Heart left ventricle (tissue), 16 donors: Measurements from ENCODE around the gene SLC19A1. TPM values are rescaled to one million over a fixed set of nuclear protein-coding genes. Genes with fewer than 3 reads are reported as not detected.

ENCODE experiments used
- ATAC-seq, 4 donors: fragments of 200-7000 bp; cut with Tn5 transposase; one replicate each; pipeline ENCODE4 v1.9.1; 2020 to 2022; ENCODE audit warnings: moderate library complexity in 4 of 4, mild to moderate bottlenecking in 3 of 4, moderate number of reproducible peaks in 1 of 4
- DNase-seq, 5 donors: peaks; one replicate each; pipeline ENCODE4 v3.0.0-alpha.2; 2020
- H3K27ac ChIP-seq, 12 donors: fragments of 200-600 bp; sonication (generic) in 4 of 12; one replicate each; pipeline versions ENCODE4 v1.5.0 to v1.8.0; 2016 to 2022; ENCODE audit warnings: mild to moderate bottlenecking in 2 of 12
- H3K27me3 ChIP-seq, 9 donors: fragments of 200-600 bp; sonication (generic) in 2 of 9; one replicate each; pipeline versions ENCODE4 v1.5.1 to v1.8.0; 2016 to 2022; ENCODE audit warnings: mild to moderate bottlenecking in 3 of 9
- H3K36me3 ChIP-seq, 9 donors: fragments of 200-600 bp; sonication (generic) in 2 of 9; one replicate each; pipeline versions ENCODE4 v1.5.0 to v1.8.0; 2018 to 2022; ENCODE audit warnings: mild to moderate bottlenecking in 2 of 9
- H3K4me1 ChIP-seq, 12 donors: fragments of 200-600 bp; sonication (generic) in 4 of 12; one replicate each; pipeline versions ENCODE4 v1.5.0 to v1.8.0; 2016 to 2022; ENCODE audit warnings: mild to moderate bottlenecking in 3 of 12
- H3K4me3 ChIP-seq, 12 donors: fragments of 200-600 bp; sonication (generic) in 4 of 12; one replicate each; pipeline versions ENCODE4 v1.5.0 to v1.8.0; 2017 to 2022; ENCODE audit warnings: mild to moderate bottlenecking in 9 of 12, moderate library complexity in 4 of 12
- H3K9me3 ChIP-seq, 12 donors: fragments of 200-600 bp; sonication (generic) in 4 of 12; one replicate each; pipeline versions ENCODE4 v1.5.0 to v1.8.0; 2016 to 2022; ENCODE audit warnings: mild to moderate bottlenecking in 1 of 12
- POLR2A ChIP-seq, 2 donors: fragments of 450-650 bp; IDR thresholded peaks; one replicate each; pipeline ENCODE4 v1.6.1; 2017; ENCODE audit warnings: antibody characterized with exemption in 2 of 2, mild to moderate bottlenecking in 2 of 2, moderate library complexity in 2 of 2
- WGBS, 4 donors: extraction: QIAGEN DNeasy Blood & Tissue Kit in 2 of 4; methylation state at CpG; one replicate each; pipeline versions ENCODE4 v1.1.5 to v1.1.7; 2013 to 2018; 5-methylcytosine and 5-hydroxymethylcytosine counted together
- intact Hi-C, 10 donors: fragments of 100-400 bp; cut with DNase I; formaldehyde crosslinking; loops; one replicate each; pipeline versions ENCODE4 v1.11.1 to v1.14.2; 2022
- polyA plus RNA-seq, 2 donors: library from polyadenylated mRNA; stranded (reverse); fragments of 200-250 nt; gene quantifications; one replicate each; pipeline ENCODE4 v1.2.3, GENCODE V29; 2013
- total RNA-seq, 9 donors: library from RNA; depleted of rRNA in 2 of 9; stranded (reverse); fragments of >200 nt in 2 of 9; fragmentation: NEBNext Ultra II Directional in 3 of 9; extraction: Animal tissue kit (Norgen Biotek cat#: 25700) in 3 of 9; gene quantifications; one replicate each; pipeline versions ENCODE4 v1.1.0 to v1.2.4, GENCODE V29; 2016 to 2023
- TF ChIP-seq, protein P1 (sequence below), 12 donors: fragments of 200-600 bp; sonication (generic) in 4 of 12; IDR thresholded peaks; one replicate each; pipeline versions ENCODE4 v1.5.0 to v1.8.0; 2018 to 2022; ENCODE audit warnings: antibody characterized with exemption in 12 of 12, mild to moderate bottlenecking in 5 of 12
- donor health status: ischemic (EF 13 %, LVEDD 7.1; RV severe dilation, severe dysfunction).
- donor health status: healthy with polysubstance abuse.
- donor health status: DM: no; HTN: yes; CAD: no.
- donor health status: DM: no; HTN: no; CAD: no.
- donor health status: ischemic (EF 25% LVEDD 6.9; RV normal size, moderate dysfunction).
- donor health status: ischemic (EF 25% LVEDD 5.7; RV mildly dilated, moderate dysfunction).
- donor health status: healthy.
- donor health status: DM: yes; HTN: yes; CAD: no.
- donor health status: ischemic (EF 35%, LVEDD 5.7; RV mildly dilated, moderate dysfunction).
- donor health status: nonischemic (EF 11% LVEDD 7.7; RV severe dilation, severe dysfunction).
- donor health status: DM: yes; HTN: yes; CAD: no.
- donor health status: PGD.
- donor health status: ischemic (EF 29% LVEDD 5.4; RV normal size, mild dysfunction).
- donor health status: nonischemic (EF 23%, LVEDD 6.1; RV moderate dilation, normal function).

SLC19A1 gene
- total and polyA plus RNA-seq, 11 donors: 2.4 to 7.0 (median 3.5) TPM

DNA sequence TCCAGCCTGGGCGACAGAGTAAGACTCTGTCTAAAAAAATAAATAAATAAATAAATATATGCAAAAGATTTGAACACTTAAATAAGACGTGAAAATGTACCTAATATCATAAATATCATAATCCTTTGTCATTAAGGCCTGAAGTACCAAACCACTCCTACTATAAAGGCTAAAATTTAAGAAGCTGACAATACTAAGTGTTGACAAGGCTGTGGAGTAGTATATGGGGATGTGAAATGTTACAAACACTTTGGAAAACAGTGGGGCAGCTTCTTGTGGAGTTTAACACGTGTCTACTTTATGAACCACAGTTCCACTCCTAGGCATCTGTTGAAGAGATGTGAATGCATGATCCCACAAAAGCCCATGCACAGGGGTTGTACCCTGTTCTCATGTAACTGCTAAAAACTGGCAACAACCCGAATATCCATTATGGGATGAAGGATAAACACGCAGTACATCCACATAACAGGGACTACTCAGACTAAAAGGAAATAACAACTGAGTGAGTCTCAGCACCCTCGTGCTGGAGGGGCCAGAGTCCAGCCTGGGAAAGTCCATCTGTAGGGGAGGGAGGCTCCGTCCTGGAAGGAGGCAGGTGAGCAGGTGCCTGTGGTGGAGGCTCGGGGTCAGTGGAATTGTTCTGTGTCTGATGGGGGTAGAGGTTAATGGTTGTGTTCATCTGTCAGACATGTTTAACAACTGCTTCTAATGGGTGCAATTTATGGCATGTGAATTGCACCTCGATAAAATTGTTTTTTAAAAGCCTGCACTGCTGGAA is 6.7 kb upstream of the SLC19A1 start:
- no peak for TF ChIP-seq POLR2A (IDR thresholded peaks at IDR 0.05)
- TF ChIP-seq, protein P1, sequence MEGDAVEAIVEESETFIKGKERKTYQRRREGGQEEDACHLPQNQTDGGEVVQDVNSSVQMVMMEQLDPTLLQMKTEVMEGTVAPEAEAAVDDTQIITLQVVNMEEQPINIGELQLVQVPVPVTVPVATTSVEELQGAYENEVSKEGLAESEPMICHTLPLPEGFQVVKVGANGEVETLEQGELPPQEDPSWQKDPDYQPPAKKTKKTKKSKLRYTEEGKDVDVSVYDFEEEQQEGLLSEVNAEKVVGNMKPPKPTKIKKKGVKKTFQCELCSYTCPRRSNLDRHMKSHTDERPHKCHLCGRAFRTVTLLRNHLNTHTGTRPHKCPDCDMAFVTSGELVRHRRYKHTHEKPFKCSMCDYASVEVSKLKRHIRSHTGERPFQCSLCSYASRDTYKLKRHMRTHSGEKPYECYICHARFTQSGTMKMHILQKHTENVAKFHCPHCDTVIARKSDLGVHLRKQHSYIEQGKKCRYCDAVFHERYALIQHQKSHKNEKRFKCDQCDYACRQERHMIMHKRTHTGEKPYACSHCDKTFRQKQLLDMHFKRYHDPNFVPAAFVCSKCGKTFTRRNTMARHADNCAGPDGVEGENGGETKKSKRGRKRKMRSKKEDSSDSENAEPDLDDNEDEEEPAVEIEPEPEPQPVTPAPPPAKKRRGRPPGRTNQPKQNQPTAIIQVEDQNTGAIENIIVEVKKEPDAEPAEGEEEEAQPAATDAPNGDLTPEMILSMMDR (IDR thresholded peaks at IDR 0.05): no peak
- intact Hi-C loops: loop anchor here in 1 of 10 donors (10.0 kb wide), 1 partner anchor 264 kb away; the partner anchor contains the start of gene POFUT2
- ATAC-seq (no peak), DNase-seq (no peak)
- no peak overlapping the region for H3K27ac ChIP-seq
- peaks cover 0 to 34% (median 0%) of the 10 kb centered on the region in 12 donors for H3K4me1 ChIP-seq
- H3K9me3 ChIP-seq: no peaks in the 10 kb centered on the region
- 86 to 91% (median 88%) methylated on average over 9 of the region's 9 CpGs for WGBS, 4 donors
- no peaks in the 10 kb centered on the region for H3K36me3 ChIP-seq
- no peak overlapping the region for H3K4me3 ChIP-seq
- H3K27me3 ChIP-seq: no peaks in the 10 kb centered on the region

DNA sequence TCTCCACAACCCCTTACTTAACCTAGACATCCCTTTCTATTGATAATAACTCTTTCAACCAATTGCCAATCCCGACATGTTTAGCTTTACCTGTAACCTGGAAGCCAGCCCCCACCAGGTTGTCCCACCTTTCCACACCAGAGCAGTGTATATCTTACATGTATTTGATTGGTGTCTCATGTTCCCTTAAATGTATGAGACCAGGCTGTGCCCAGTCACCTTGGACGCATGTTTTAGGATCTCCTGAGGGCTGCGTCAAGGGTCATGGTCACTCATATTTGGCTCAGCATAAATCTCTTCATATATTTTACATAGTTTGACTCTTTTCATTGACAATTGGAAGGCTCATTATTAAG is 5.3 kb upstream of the SLC19A1 start:
- ATAC-seq: no peak
- Histone ChIP-seq H3K4me1 (peaks cover 0 to 35% (median 4%) of the 10 kb centered on the region in 12 donors), H3K27me3 (no peaks in the 10 kb centered on the region), H3K27ac (no peak overlapping the region), H3K36me3 (no peaks in the 10 kb centered on the region), H3K4me3 (no peak overlapping the region), H3K9me3 (no peaks in the 10 kb centered on the region)
- intact Hi-C loops: loop anchor here in 1 of 10 donors (10.0 kb wide), 1 partner anchor 263 kb away; the partner anchor contains the start of gene POFUT2
- DNase-seq: no peak
- 81 to 91% (median 89%) methylated on average over 3 of the region's 3 CpGs for WGBS, 4 donors
- TF ChIP-seq POLR2A (IDR thresholded peaks at IDR 0.05): no peak
- TF ChIP-seq, protein P1 (IDR thresholded peaks at IDR 0.05): no peak

DNA sequence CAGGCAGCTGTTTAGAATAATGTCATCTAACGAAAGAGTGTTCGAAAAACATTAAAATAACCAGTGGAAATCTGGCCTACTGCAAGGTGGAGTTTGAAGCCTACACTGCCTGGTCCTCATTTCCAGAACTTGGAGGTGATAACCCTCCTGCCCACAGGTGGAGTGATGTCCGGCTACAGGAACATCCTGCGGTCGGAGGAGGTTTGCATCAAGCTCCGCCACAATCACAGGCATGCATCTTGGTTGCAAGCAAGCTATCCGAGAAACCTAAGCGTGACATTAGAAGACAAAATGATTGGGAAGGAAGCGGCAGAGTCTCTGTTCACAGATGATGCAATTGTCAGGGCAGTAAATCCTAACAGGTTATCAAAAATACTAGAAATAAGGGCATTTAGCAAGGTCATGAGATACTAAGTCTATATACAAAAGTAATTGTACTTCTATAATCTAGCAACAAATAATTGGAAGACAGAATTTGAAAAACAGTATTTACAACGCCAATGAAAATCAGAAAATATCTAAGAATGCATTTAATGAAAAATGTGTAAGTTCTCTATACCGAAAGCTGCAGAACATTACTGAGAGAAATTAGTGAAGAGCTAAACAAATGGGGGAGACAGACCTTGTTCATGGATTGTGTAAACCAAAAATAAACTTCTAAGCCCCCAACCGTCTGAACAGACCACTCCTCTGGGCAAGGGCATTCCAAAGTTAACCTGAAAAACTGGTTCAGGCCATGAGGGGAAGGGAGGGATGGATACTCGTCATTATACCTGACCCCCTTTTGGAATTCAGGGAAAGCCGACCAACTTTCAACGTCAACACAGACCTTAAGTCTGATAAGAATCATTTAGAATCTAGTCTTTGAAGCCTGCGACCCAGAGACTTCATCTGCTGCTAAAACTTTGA is 4.7 kb upstream of the SLC19A1 start:
- Histone ChIP-seq H3K4me1 (peaks cover 0 to 29% (median 4%) of the 10 kb centered on the region in 12 donors), H3K4me3 (no peak overlapping the region), H3K36me3 (no peaks in the 10 kb centered on the region), H3K9me3 (no peaks in the 10 kb centered on the region), H3K27ac (no peak overlapping the region), H3K27me3 (no peaks in the 10 kb centered on the region)
- WGBS, 4 donors: 81 to 87% (median 84%) methylated on average over 16 of the region's 16 CpGs
- peak in 1 of 5 donors; percentile 5 for DNase-seq
- ATAC-seq: no peak
- intact Hi-C loops: loop anchor here in 1 of 10 donors (10.0 kb wide), 1 partner anchor 262 kb away; the partner anchor contains the start of gene POFUT2
- TF ChIP-seq, protein P1 (IDR thresholded peaks at IDR 0.05): no peak
- TF ChIP-seq POLR2A (IDR thresholded peaks at IDR 0.05): no peak
